Tibial nerve (tissue), 4 donors: ENCODE data around the gene PLLP. TPM values are rescaled to one million over a fixed set of nuclear protein-coding genes. Genes with fewer than 3 reads are reported as not detected.

Source experiments
- DNase-seq, 2 donors: peaks; one replicate each; pipeline ENCODE4 v3.0.0-alpha.2; 2019; ENCODE audit warnings: low spot score in 2 of 2
- H3K27ac ChIP-seq, 4 donors: fragments of 200-600 bp; sonication (generic) in 3 of 4; one replicate each; pipeline ENCODE4 v1.5.1; 2017 to 2019; ENCODE audit warnings: mild to moderate bottlenecking in 1 of 4
- H3K27me3 ChIP-seq, 2 donors: fragments of 200-600 bp; sonication (generic) in 1 of 2; one replicate each; pipeline versions ENCODE4 v1.5.1 to v1.6.0; 2017 to 2019
- H3K36me3 ChIP-seq, 3 donors: fragments of 200-600 bp; sonication (generic); one replicate each; pipeline ENCODE4 v1.5.1; 2018 to 2019
- H3K4me1 ChIP-seq, 4 donors: fragments of 200-600 bp; sonication (generic) in 3 of 4; one replicate each; pipeline ENCODE4 v1.5.1; 2017 to 2019
- H3K4me3 ChIP-seq, 4 donors: fragments of 200-600 bp; sonication (generic) in 3 of 4; one replicate each; pipeline ENCODE4 v1.5.1; 2017 to 2019; ENCODE audit warnings: mild to moderate bottlenecking in 1 of 4, moderate library complexity in 1 of 4
- H3K9me3 ChIP-seq, 4 donors: fragments of 200-600 bp; sonication (generic) in 3 of 4; one replicate each; pipeline ENCODE4 v1.5.1; 2017 to 2019
- CTCF ChIP-seq, 5 experiments: fragments of 200-600 bp in 3 of 5; fragments of 450-650 bp in 2 of 5; sonication (generic) in 3 of 5; IDR thresholded peaks; one replicate each; pipeline ENCODE4 v1.5.1; 2016 to 2019; ENCODE audit warnings: antibody characterized with exemption in 5 of 5, mild to moderate bottlenecking in 3 of 5, moderate library complexity in 2 of 5
- EP300 ChIP-seq, 2 donors: sonication (generic); formaldehyde crosslinking; IDR thresholded peaks; one replicate each; pipeline ENCODE4 v1.6.1; 2017; ENCODE audit warnings: antibody characterized with exemption in 2 of 2, mild to moderate bottlenecking in 1 of 2
- POLR2A ChIP-seq, 2 donors: fragments of 450-650 bp; IDR thresholded peaks; one replicate each; pipeline ENCODE4 v1.6.1; 2017; ENCODE audit warnings: antibody characterized with exemption in 2 of 2, mild to moderate bottlenecking in 2 of 2, moderate library complexity in 2 of 2
- WGBS, 2 donors: methylation state at CpG; one replicate each; pipeline ENCODE4 v1.1.5; 2018; 5-methylcytosine and 5-hydroxymethylcytosine counted together
- total RNA-seq, 4 donors: library from RNA; depleted of rRNA; stranded (reverse); fragments of >200 nt; gene quantifications; one replicate each; pipeline ENCODE4 v1.1.0, GENCODE V29; 2016

The PLLP gene
- total RNA-seq, 4 donors from 2014 or later: 162 to 363 (median 321) TPM

- Histone ChIP-seq H3K27ac (peak overlapping the region in 1 of 4 donors; percentile 36), H3K4me1 (peaks cover 0 to 1% (median 0%) of the 10 kb centered on the region in 4 donors), H3K27me3 (no peaks in the 10 kb centered on the region), H3K9me3 (no peaks in the 10 kb centered on the region), H3K36me3 (peaks cover 0 to 44% (median 0%) of the 10 kb centered on the region in 3 donors), H3K4me3 (no peak overlapping the region)
- WGBS, 2 donors: 46 to 60% methylated on average over 2 of the region's 2 CpGs
- no peak for DNase-seq
- TF ChIP-seq CTCF (IDR thresholded peaks at IDR 0.05): no peak
- TF ChIP-seq EP300 (IDR thresholded peaks at IDR 0.05): no peak
- TF ChIP-seq POLR2A (IDR thresholded peaks at IDR 0.05): no peak
Observed at GRCh38 chr16:57239107-57239506, 45.4 kb downstream of the PLLP start.

- Histone ChIP-seq H3K9me3 (no peaks in the 10 kb centered on the region), H3K4me3 (no peak overlapping the region), H3K27ac (no peak overlapping the region), H3K4me1 (no peaks in the 10 kb centered on the region), H3K27me3 (no peaks in the 10 kb centered on the region), H3K36me3 (peaks cover 0 to 48% (median 3%) of the 10 kb centered on the region in 3 donors)
- 51 to 55% methylated on average over 2 of the region's 2 CpGs for WGBS, 2 donors
- no peak for TF ChIP-seq CTCF (IDR thresholded peaks at IDR 0.05)
- TF ChIP-seq EP300 (IDR thresholded peaks at IDR 0.05): no peak
- TF ChIP-seq POLR2A (IDR thresholded peaks at IDR 0.05): no peak
- no peak for DNase-seq
Observed at GRCh38 chr16:57238682-57239081, 45.8 kb downstream of the PLLP start.

- Histone ChIP-seq H3K4me1 (no peaks in the 10 kb centered on the region), H3K4me3 (no peak overlapping the region), H3K9me3 (no peaks in the 10 kb centered on the region), H3K27ac (no peak overlapping the region), H3K27me3 (no peaks in the 10 kb centered on the region), H3K36me3 (peaks cover 3 to 75% (median 12%) of the 10 kb centered on the region in 3 donors)
- DNase-seq: no peak
- no peak for TF ChIP-seq EP300 (IDR thresholded peaks at IDR 0.05)
- no peak for TF ChIP-seq CTCF (IDR thresholded peaks at IDR 0.05)
- TF ChIP-seq POLR2A (IDR thresholded peaks at IDR 0.05): no peak
Observed at GRCh38 chr16:57236022-57236350, 48.5 kb downstream of the PLLP start.

GRCh38 chr16:57235128-57236021 is 49.1 kb downstream of the PLLP start:
- 77 to 88% methylated on average over 8 of the region's 8 CpGs for WGBS, 2 donors
- peaks cover 3 to 81% (median 13%) of the 10 kb centered on the region in 3 donors for H3K36me3 ChIP-seq
- H3K9me3 ChIP-seq: no peaks in the 10 kb centered on the region
- H3K4me3 ChIP-seq: no peak overlapping the region
- TF ChIP-seq EP300 (IDR thresholded peaks at IDR 0.05) (no peak), CTCF (IDR thresholded peaks at IDR 0.05) (no peak), POLR2A (IDR thresholded peaks at IDR 0.05) (no peak)
- no peaks in the 10 kb centered on the region for H3K4me1 ChIP-seq
- H3K27me3 ChIP-seq: no peaks in the 10 kb centered on the region
- no peak for DNase-seq
- H3K27ac ChIP-seq: no peak overlapping the region

- Histone ChIP-seq H3K27me3 (no peaks in the 10 kb centered on the region), H3K4me1 (no peaks in the 10 kb centered on the region), H3K4me3 (no peak overlapping the region), H3K36me3 (peaks cover 3 to 88% (median 13%) of the 10 kb centered on the region in 3 donors), H3K27ac (no peak overlapping the region), H3K9me3 (no peaks in the 10 kb centered on the region)
- TF ChIP-seq CTCF (IDR thresholded peaks at IDR 0.05): no peak
- no peak for TF ChIP-seq POLR2A (IDR thresholded peaks at IDR 0.05)
- no peak for TF ChIP-seq EP300 (IDR thresholded peaks at IDR 0.05)
- no peak for DNase-seq
Observed at GRCh38 chr16:57234707-57235092, 49.8 kb downstream of the PLLP start.
